GM23338 (cell line): Measurements from ENCODE around the gene NOMO2.
"Not testable (repeated sequence)": the region's sequence is repeated elsewhere in the genome, so short reads cannot be mapped to it uniquely, and the experiment has no call there.

Source experiments
- CREB1 ChIP-seq: fragments of 250-450 bp; sonication (Bioruptor Pico); IDR thresholded peaks from 2 replicates; pipeline ENCODE4 v1.5.0; 2020; ENCODE audit warnings: low read depth, mild to moderate bottlenecking, moderate library complexity
- EZH2 ChIP-seq: fragments of 200-600 bp; sonication (generic); IDR thresholded peaks from one replicate; pipeline ENCODE4 v1.8.0; 2017; ENCODE audit warnings: antibody characterized with exemption, mild to moderate bottlenecking, low read depth; ENCODE audit not compliant: unreplicated experiment
- EZH2phosphoT487 ChIP-seq: fragments of 200-600 bp; sonication (generic); IDR thresholded peaks from one replicate; pipeline ENCODE4 v1.8.1; 2018; ENCODE audit warnings: antibody characterized with exemption; ENCODE audit not compliant: unreplicated experiment
- JUNB ChIP-seq: IDR thresholded peaks from one replicate; pipeline ENCODE4 v1.6.1; 2016; ENCODE audit warnings: antibody characterized with exemption; ENCODE audit not compliant: unreplicated experiment
- NANOG ChIP-seq: IDR thresholded peaks from 2 replicates; pipeline ENCODE4 v1.6.1; 2016; ENCODE audit warnings: antibody characterized with exemption, borderline replicate concordance
- POLR2AphosphoS5 ChIP-seq: IDR thresholded peaks from 2 replicates; pipeline ENCODE4 v1.6.1; 2016; ENCODE audit warnings: antibody characterized with exemption, low read depth
- ZNF331 ChIP-seq: fragments of 250-450 bp; sonication (Bioruptor Pico); IDR thresholded peaks from 2 replicates; pipeline ENCODE4 v1.5.0; 2020; ENCODE audit warnings: low read depth, mild to moderate bottlenecking, moderate library complexity
- TF ChIP-seq, protein P1 (sequence below), 2 experiments: fragments of 200-600 bp in 1 of 2; sonication (generic) in 1 of 2; conservative IDR thresholded peaks; 2 replicates each; pipeline versions ENCODE4 v1.5.1 to v1.6.1; 2016 to 2017; ENCODE audit warnings: antibody characterized with exemption in 2 of 2, low read depth in 2 of 2, mild to moderate bottlenecking in 2 of 2, moderate library complexity in 1 of 2
- TF ChIP-seq, protein P2 (sequence below): IDR thresholded peaks from one replicate; pipeline ENCODE4 v1.6.1; 2018; ENCODE audit warnings: antibody characterized with exemption; ENCODE audit not compliant: unreplicated experiment

DNA sequence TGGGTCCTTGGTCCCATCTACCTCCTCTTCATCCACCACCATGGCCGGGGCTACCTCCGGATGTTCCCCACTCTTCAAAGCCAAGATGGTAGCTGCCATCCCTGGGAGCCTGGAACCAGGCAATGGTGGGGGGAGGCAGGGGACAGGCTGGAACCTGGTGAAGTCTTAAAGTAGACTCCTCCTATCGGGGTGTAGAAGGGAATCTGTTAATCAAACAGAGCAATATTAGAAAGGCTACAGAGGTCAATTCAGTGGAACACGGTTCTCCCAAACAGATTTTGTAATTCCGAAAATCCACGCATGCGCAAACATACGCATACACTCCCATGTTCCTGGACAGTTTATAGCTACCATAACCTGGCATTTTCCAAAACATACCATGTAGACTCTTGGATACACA, 11.1 kb upstream of the NOMO2 start:
- TF ChIP-seq, protein P1, sequence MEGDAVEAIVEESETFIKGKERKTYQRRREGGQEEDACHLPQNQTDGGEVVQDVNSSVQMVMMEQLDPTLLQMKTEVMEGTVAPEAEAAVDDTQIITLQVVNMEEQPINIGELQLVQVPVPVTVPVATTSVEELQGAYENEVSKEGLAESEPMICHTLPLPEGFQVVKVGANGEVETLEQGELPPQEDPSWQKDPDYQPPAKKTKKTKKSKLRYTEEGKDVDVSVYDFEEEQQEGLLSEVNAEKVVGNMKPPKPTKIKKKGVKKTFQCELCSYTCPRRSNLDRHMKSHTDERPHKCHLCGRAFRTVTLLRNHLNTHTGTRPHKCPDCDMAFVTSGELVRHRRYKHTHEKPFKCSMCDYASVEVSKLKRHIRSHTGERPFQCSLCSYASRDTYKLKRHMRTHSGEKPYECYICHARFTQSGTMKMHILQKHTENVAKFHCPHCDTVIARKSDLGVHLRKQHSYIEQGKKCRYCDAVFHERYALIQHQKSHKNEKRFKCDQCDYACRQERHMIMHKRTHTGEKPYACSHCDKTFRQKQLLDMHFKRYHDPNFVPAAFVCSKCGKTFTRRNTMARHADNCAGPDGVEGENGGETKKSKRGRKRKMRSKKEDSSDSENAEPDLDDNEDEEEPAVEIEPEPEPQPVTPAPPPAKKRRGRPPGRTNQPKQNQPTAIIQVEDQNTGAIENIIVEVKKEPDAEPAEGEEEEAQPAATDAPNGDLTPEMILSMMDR (conservative IDR thresholded peaks at IDR 0.05; ENCODE audit: low read depth in 2 of 2), result not testable (repeated sequence)
- not testable (repeated sequence) for TF ChIP-seq EZH2phosphoT487; EZH2; POLR2AphosphoS5; CREB1 (CRISPR knock-in tag); JUNB; NANOG; ZNF331 (CRISPR knock-in tag)
- TF ChIP-seq, protein P2, sequence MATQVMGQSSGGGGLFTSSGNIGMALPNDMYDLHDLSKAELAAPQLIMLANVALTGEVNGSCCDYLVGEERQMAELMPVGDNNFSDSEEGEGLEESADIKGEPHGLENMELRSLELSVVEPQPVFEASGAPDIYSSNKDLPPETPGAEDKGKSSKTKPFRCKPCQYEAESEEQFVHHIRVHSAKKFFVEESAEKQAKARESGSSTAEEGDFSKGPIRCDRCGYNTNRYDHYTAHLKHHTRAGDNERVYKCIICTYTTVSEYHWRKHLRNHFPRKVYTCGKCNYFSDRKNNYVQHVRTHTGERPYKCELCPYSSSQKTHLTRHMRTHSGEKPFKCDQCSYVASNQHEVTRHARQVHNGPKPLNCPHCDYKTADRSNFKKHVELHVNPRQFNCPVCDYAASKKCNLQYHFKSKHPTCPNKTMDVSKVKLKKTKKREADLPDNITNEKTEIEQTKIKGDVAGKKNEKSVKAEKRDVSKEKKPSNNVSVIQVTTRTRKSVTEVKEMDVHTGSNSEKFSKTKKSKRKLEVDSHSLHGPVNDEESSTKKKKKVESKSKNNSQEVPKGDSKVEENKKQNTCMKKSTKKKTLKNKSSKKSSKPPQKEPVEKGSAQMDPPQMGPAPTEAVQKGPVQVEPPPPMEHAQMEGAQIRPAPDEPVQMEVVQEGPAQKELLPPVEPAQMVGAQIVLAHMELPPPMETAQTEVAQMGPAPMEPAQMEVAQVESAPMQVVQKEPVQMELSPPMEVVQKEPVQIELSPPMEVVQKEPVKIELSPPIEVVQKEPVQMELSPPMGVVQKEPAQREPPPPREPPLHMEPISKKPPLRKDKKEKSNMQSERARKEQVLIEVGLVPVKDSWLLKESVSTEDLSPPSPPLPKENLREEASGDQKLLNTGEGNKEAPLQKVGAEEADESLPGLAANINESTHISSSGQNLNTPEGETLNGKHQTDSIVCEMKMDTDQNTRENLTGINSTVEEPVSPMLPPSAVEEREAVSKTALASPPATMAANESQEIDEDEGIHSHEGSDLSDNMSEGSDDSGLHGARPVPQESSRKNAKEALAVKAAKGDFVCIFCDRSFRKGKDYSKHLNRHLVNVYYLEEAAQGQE, result not testable (repeated sequence)
